GM21447 (cell line): ENCODE results near the gene ST14.

Experiments used
- ATAC-seq: cut with Tn5 transposase; IDR thresholded peaks from one replicate; pipeline ENCODE4 v1.9.1; 2021; ENCODE audit not compliant: unreplicated experiment

The ST14 gene

DNA sequence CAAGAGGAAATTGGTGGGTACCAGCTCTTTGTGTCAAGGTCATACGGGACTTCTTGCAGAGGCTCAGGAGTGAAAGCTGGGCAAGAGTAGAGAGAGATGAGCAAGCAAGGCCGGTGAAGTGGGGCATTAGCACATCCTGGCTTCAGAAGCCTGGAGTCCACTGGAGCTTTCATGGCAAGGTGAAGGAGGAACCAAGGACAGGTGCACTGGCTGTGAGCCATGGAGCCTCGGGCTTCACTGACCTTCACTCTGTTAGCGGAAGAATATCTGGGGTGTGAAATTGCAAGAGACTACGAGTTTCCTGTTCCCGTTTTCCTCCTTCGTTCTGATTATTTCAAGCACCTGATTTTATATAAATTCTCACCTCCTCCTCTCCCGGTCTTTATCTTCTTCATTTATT, 25.9 kb upstream of the ST14 start:
- no peak for ATAC-seq

DNA sequence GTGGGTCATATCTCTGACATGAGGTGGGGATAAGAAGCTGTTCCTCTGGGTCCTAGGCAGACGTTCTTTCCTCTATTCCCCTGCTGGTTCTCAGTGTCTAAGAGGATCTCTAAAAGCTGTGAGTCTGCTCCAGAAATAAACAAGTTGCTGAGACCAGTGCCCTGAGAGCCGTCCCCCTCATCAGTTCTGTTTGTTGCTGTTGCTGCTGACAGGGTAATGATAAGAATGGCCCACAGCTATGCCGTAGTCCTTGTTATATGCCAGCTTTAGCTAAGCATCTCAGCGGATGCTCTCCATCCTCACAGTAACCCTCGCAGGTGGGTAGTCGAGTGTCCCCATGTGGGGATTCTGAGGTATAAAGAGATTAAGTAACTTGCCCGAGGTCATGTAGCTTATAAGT, 23.5 kb upstream of the ST14 start:
- ATAC-seq, result no peak

GRCh38 chr11:130137999-130138398, 21.6 kb upstream of the ST14 start:
- ATAC-seq, result no peak

DNA sequence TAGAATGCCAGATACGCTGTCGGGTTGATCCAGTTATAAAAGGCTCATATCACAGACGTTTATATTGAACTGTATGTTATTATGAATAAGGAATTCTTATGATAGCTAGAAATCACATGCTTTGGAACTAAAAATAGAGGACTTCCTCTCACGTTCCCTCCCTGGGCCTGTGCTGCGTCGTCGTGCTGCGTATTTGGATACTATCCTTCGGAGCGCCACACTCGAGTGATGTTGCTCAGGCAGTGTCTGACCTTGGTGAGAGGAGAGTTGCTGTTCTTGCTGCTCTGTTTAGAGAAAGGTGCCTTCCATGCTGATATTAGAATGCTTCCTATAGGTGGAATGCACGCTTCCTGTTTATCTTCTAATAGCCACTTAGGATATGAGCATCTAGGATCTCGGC, 20.2 kb upstream of the ST14 start:
- ATAC-seq, result no peak

- ATAC-seq, result no peak
Measured at GRCh38 chr11:130141561-130142341, 17.8 kb upstream of the ST14 start.

- no peak for ATAC-seq
Measured at GRCh38 chr11:130144141-130144540, 15.4 kb upstream of the ST14 start.

- no peak for ATAC-seq
Measured at GRCh38 chr11:130144861-130145281, 14.7 kb upstream of the ST14 start.

- ATAC-seq, result no peak
Measured at GRCh38 chr11:130145311-130145812, 14.2 kb upstream of the ST14 start.

GRCh38 chr11:130145975-130146776, 13.4 kb upstream of the ST14 start:
- ATAC-seq, result no peak

DNA sequence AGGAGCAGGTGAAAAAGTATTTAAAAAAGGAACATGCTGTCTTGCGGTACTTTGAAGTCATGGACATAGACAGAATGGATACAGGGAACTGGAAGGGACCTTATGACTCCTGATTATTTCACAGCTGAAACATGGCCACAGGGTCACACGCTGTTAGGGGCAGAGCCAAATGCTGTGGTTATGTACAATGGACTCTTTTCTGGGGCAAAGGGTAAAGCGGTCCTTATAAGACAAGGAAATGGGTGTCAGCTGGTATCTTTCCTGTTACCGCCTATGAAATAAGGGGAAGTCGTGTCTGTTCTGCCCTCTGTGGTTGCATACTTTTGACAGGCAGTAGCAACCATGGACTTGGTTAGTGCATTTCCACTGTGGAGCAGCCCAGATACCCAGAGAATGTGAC, 12.8 kb upstream of the ST14 start:
- ATAC-seq, result no peak

DNA sequence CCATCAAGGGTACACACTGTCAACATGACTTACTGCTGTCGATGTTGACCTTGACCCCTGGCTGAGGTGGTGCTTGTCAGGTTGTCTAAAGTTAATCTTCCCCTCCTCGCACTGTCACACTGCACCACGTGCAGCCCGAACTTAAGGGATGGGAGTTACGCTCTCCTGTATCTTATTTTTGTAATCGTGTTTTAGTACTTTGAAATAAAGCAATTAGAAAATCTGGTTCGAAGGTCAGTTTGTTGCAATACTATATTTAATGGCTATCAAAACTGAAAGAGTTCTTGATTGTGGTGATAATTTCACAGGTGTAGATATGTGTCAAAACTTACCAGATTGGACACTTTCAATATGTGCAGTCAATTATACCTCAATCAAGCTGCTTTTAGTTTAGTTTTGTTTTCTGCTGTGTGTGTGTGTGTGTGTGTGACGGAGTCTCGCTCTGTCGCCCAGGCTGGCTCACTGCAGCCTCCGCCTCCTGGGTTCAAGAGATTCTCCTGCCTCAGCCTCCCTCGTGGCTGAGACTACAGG, 10.7 kb upstream of the ST14 start:
- no peak for ATAC-seq

DNA sequence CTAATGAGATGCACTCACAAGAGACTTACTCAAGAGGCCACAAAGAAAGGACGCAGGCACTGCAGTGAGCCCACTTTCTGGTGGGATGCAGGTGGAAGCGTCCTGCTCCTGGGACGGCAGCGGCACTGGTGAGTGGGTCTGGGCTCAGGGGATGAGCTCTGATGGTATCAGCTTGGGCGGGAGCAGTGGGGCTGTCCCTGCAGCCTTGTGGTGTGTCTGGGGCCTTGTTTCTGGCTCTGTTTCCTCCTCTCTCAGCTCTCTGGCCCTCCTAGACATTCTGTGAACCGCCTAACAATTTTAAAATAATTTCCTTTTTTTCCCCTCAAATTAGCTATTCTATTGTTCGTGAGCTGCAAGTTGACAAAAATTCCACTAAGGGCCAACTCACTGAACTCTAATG, 8.8 kb upstream of the ST14 start:
- no peak for ATAC-seq

DNA sequence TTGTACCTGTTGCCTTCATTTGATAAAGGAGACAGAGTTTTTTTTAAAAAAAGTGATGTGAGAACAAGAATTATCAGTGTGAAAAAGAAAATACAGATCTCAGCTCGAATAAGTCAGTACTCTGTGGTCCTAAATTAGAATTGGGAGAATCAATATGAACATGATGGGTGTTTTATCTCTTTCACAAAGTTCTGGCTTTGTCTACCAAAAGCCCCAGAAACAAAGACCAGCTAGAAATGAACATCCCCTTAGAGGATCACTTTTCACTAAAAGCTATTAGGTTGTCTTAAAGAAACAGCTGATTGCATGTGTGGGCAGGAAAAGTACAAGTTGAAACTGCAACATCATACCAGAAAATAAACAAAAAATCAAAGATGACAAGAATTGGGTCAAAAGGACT, 8.4 kb upstream of the ST14 start:
- no peak for ATAC-seq

DNA sequence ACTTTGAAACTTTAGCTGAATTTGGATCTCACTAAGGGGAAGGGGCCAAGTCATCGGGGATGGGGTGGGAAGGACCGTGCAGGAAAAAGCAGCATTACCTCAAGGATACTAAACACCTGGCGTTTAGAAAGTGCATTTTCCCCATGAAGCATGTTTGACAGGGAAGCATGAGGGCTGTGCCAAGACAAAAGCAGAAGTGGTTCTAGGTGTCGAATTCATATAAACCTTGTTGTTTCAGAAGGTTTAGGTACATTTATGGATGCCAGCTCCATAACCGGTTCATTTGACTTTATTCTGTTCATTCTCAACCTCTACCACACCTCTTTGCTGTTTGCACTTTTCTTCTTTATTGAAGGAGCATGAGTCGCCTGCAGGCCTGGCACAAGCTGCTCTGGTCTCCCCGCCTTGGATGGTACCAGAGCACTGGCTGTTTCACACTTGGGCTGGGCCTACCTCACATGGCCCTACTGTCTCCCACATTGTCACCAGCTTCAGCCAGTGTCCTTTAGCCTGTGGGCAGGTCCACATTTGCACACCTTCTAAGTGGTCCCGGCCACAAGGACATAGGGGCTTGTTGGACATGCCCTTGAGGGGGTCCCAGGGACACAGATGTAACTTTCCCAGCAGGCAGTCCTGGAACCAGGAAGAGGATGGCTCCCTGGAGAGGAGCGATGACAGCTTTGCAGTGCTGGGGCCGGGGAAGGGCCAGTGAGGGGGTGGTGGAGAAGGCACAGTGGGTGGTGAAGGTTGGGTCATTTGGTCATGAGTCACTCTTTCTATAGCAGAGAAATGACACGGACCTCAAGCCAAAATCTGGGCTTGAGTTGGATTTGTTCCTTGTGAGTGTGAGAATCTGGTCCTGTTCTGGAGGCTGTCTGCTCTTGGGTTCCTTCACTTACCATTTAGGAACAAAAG, 3.2 kb upstream of the ST14 start:
- no peak for ATAC-seq

- no peak for ATAC-seq
Measured at GRCh38 chr11:130157101-130157500, 2.5 kb upstream of the ST14 start.

DNA sequence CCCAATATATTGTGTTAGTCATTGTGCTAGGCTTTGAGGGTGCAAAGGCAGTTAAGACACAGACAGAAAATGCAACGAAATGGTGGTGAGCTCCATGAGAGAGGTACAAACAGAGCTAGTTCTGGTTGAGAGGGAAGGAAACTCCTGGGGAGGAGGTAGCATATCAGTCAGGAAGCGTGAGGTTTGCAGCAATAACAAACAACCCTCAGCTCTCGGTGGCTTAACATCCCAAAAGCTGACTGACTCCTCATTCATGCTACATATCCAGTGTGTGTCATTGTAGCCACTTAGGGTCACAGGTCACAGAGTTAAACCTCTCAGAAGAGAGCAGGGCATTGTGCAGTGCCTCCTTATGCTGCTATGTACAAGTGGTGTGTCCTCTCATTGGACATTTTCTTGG, 1.7 kb upstream of the ST14 start:
- ATAC-seq, result no peak

DNA sequence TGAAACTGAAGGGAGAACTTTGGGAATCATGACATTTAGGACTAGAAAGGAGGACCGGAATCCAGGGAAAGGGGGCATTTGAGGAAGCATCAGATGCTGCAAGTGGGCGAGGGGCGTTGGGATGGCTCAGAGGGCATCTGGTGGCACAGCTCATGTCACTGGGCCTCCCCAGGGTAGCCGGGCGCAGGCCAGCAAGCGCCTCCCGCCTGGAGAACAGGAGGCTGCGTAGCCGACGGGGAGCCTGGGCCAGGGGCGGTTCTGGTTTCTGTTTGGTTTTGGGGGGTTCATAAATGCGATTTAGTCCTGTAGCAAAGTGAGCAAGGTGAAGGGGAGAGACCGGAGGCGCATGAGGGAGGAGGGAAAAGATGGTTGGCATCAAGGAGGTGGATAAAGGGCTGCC, 443 bp upstream of the ST14 start:
- no peak for ATAC-seq

DNA sequence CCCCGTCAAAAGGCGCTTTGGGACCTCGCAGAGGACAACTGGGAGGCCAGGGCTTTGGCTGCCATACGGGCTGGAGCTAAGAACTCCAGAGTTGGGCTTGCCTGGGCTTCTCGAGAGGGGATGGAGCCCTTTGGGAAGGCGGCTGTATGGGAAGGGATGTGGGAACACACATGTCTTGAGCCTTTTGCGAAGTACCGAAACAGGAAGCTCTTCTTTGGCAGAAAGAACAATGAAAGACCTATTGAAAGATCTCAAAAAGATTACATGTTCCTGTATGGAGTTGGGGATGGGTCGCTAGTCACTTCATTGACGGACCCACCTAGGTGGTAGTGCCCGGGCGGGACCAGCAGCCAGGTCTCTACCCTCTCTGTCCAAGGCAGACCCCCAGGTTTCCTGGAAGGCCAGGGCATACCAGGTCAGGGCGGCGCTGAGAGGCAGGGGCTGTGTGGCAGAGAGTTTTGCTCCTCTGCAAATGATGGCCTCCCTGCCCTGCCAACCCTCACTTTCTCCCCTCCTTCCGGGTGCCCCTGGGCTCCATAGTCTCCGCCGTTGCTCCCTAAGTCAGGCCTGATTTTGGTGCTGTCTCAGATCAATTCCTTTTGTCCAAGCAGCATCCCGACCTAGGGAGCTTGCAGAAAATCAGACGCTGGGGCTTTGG, 1.0 kb downstream of the ST14 start:
- no peak for ATAC-seq

DNA sequence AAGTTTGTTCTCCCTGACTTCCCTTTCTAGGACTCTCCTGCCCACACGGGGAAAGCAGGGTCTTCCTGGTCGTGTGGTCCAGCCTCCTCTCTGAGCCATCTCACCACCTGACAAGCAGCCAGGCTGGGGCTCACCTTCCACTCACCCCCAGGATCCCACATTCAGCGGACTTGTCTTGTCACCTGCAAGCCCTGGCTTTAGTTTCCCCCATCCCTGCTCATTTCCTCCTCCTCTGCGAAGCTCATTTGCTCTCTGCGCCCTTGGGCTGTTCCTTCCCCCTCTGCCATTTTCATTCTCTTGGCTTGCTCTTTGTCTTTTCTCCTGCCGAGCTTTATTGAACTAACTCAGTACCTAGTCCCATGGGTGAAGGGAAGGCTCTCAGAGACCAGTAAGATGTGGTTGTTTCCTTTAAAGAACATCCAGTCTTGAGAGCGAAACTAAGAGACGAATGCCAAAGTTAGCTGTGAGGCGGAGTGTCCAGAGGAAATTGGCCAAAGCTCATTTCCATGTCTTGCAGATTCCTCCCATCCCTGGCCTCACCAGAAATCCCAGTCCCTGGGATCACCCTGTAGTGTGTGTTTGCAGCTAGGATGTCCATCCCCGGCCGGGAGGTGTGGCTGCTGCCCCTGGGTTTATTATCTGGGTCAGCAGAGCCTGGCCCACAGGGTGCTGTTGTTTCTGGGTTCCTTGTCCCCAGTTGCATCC, 2.0 kb downstream of the ST14 start:
- no peak for ATAC-seq

DNA sequence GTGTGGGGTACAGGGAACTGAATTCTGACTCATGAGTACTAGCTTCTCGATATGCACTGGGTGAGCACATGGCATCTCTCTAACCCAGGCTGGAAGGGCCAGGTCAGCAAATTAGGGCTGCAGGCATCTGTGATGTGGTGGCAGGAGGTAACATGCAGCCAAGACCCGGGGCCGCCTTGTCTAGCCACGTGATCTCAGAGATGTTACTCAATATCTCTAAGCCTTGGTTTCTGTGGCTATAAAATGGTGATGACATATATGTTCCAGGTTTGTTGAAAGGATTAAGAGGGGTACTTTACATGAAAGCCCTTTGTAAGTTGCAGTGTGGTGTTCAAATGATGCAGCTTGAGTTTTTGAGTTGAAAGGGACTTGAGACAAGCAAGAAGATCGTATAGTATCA, 3.2 kb downstream of the ST14 start:
- ATAC-seq, result no peak
